HG03135 (cell line): ENCODE results near the gene COX17.

Experiments
- ATAC-seq: cut with Tn5 transposase; IDR thresholded peaks from one replicate; pipeline ENCODE4 v1.9.1; 2021; ENCODE audit warnings: mild to moderate bottlenecking, moderate library complexity; ENCODE audit not compliant: unreplicated experiment

COX17 gene

DNA sequence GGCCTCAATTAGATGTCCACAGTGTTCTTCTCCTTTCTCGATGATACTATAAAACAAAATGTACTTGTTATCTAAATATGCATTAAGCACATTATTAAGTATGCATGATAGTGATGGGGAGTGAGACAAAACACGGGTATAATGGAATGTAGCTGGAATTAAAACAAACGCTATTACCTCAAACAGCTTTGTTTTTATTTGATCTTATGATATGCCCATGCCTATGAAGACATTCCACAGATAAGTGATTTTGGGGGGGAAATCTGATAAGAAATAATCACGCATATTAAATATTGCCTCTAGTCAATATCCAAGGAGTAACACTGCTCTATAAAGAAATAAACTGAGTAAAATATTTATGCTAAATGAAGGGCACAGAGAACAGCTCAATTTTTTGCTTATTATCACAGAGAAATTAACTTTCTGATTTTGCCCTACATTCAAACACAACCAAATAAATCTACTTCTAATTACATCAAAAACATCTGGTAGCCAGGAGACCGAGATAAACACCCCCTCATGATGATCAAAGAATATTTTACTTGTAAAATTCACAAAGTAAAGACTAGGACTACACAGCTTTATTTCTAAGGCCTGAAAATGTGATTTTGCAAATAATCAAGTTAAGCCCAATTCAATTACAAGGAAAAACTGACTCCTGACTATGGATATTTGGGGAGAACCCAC lies 1.9 kb downstream of the COX17 start:
- no peak for ATAC-seq

DNA sequence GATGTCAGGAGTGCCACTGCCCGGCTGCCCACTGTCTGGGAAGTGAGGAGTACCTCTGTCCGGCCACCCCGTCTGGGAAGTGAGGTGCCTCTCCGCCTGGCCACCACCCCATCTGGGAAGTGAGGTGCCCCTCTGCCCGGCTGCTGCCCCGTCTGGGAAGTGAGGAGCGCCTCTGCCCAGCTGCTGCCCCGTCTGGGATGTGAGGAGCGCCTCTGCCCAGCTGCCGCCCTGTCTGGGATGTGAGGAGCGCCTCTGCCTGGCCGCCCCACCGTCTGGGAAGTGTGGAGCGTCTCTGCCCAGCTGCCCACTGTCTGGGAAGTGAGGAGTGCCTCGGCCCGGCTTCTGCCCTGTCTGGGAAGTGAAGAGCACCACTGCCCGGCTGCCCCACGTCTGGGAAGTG lies 3.3 kb downstream of the COX17 start:
- no peak for ATAC-seq

DNA sequence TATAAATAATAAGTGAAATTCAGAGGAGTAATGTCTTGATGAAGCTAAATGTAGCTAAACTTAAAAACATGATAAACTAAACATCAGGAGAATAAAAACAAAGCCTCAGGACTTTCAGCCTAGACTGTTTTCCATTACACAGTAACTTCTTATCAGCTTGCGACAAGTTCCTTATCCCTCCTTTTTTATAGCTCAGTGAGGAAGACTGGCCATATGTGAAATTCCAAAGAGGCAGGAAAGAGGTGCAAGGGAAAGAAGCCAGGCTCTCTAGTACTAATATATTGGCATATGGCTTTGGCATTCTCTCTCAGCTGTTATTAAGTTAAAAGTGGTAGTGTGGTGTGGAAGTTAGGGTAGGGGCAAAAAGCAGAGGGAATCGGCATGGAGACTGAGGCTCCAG lies 4.4 kb downstream of the COX17 start:
- ATAC-seq: no peak

DNA sequence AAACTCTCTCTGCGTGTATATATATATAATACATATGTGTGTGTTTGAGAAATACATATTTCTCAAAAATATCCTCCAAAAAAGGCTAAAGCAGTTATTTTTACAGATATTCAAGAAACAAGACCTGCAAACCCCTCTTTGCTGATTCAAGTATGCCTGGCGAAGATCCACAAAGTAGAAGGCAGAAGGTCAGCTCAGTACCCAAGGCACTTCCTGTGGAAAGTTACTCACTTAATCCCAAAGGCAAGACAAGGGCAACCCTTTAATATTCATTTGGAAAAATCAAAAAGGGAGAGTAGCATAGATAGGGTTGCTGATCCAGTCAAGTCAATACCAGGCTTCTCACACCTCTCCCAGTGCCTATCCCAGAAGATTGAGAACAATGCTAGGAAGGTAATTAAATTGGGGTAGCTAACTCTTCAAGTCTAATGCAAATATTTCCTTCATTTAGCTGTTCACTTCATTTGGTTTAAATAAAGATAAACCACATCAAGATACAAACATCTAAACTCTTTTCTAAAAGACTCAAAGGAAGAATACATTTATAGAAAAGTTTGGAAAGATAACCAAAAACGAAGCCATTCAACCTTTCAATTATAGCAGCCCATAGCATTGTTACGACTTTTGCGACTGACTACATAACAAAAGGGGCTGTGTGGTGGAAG lies 7.2 kb downstream of the COX17 start:
- ATAC-seq: no peak

DNA sequence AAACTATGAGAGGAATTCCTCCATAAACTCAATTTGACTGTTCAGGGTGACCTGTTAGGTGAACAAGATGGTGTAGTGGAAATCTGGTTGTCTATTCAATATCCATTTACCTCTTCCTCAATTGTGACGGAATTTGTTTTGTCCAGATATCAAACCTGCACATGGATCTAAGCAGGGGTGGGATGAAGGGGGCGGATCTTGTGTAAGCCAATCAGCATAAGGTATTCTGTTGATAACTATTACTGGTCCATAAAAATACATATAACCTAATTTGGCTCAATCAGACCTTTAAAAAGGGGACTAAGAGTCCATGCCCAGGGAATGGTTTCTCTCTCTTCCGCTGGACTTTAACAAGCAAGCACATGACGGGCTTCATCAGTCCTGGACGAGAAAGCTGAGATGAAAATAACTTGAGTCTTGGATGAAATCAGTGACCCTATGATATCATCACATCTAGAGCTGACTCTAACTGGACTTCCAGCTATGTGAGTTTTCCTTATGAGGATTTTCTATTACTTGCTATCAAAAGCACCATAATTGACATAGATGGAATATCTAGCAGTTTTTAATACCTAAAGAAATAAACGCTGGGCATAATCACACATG lies 11.1 kb downstream of the COX17 start:
- ATAC-seq: no peak

DNA sequence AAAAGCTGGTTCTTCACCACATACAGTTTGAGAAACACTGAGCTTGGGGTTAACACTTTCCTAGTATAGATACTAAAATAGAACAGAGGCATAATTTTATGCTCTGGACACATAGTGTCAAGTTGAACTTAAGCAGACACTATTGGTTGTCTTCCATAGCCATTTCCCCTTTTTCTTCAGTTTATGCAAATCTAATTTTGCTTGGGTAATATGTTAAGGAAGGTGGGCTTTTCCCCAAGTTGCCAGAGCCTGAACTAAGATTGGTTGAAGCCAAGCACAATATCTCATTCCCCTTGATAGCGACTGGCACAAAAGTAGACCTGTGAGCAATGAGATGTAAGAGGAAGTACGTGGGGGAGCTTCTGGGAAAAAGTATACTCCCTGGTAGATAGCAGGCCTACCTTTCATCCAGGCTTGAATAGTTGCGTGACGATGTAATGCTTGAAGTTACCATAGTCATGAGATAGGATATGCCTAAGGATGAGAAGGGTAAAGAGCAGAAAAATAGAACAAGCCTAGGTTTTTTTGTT lies 12.3 kb downstream of the COX17 start:
- ATAC-seq: no peak

DNA sequence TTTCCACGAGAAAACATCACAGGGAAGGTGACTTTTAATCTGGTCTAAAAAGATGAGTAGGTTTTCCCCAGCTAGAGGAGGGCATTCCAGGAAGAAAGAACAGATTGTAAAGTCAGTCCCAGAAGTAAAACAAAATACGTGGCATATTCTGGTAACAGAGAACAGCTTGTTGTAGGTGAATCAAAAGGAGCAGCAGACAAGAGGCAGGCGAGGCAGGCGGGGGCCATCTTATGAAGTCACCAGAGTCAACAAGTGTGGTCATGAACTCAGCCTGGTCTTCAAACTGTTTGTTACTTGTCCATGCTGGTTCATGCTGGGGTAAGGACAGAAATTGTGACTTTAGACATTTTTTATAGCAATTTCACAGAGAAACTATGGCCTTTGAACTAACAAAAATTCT lies 12.8 kb downstream of the COX17 start:
- no peak for ATAC-seq

DNA sequence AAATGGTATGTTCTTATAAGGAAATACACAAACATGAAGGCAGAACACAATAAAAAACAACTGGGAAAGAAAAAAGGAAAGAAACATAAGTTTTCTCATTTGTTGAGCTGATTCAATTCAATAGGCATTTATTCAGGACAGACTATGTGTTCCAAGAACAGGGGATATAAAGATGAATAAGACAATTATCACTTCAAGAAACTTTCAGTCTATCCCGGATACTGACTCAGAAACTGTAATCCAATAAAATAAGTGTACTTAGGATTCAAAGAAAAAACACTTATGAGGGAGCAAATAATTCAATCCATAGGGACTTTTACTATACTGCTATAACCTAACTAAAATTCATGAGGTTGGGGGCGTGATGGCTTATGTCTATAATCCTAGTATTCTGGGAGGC lies 13.3 kb downstream of the COX17 start:
- ATAC-seq: no peak

DNA sequence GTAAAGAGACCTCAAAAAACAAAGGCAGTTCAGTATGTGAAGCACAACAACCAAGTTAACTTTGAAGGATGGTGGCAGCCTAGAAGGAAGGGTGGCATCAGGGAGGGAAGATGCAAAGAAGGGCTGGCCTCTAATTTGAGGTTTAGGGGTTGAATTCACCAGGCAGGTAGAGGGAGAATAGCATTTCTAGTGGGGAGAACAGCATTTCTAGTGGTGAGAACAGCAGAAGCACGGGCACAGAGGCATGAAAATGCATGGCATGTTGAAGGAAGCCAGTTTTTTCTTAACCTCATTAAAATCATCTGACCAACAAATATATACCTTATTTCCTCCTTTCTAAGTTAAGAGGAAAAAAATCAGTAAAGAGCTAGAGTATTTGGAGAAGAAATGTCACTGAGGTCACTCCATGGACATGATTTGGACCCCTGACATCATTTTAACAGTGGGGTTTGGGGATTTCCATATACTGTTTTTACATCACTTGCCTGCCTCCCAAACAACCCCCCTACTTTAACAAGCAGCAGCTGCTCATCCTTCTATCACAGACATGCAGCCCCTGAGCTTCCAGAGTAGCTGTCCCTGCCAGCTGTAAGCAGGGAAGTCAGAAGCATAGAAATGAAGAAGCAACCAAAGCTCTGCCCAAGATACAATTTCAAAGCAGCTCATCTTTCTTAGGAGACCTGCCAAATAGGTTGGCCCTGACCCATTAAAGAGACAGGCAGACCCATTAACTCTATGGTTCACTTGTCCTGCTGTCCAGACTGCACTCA lies 14.4 kb downstream of the COX17 start:
- ATAC-seq: no peak

DNA sequence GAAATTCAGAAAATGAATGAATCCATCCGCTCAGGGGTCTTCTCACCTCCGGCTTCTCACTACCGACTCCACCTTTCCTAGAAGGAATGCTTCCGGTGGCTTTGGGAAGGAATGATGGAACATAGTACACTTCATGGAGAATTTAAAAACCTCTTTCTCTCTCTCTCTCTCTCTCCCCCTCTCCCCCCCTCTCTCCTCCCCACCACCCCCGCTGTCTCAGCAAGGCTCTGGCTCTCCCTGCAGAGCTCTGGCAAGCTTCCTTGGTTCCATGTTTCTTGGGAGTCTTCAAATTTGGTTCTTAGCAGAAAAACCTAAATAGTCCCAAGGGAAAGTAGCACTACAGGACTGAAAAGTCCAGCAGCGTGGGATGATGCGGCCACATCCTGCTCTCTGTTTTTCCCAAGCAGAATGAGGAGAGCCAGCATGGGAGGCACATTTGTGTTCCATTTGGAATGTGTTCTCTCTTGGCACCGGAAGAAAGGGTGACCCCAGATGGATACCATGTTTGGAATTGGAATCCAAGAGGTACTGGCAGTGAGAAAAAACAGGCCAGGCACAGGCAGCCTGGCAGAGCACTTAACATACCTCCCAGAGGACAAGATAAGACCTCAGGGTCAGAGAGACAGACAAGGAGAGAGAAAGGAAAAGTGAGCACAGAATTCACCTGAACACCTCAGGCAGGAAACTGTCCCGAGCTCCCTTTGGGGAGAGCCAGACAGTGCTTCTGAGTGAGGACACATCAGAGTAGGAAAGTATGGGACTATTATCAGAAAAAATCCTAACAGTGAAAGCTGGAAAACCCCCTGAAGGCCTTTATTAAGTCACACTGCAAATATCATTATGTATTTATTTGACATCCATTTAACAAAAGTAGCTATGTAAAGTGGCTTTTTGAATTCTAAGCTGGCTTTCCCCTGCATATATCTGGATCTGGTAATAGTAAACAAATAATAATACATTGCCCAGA lies 16.4 kb downstream of the COX17 start, which contains the start of gene POPDC2:
TSS of gene POPDC2 (minus strand) at position 116 of the 967 bp plus-strand sequence. CDS start 166 bp downstream, outside the sequence.
- no peak for ATAC-seq

DNA sequence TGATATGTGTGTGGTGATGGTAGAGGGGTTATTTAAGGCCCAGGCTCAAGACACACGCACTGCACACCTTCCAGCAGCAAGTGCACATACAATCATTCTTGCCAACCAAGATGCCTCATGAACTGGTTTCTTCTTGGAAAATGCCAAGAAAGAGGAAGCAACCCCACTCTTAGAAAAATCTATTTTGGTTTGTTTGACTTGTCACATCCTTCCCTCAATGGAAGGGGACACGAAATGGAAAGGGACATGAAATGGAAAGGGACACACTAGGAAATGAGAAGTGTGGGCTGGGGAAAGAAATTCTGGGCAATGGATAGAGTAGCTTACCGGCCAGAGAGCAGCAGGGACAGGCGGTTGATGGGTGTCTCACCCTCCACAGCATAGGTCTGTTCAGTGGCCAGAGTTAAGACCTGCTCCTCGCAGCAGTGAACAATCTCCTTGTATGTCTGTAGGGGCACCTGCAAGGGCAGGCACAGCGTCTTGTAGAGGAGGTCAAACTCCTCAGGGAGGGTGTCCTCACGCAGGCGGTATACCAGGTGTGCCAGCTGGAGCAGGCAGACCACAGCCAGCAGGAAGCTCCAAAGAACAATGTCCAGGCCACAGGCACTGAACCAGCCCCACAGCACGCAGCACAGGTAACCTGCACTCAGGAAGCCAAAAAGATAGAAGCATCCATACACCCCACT lies 17.5 kb downstream of the COX17 start:
- ATAC-seq: no peak

DNA sequence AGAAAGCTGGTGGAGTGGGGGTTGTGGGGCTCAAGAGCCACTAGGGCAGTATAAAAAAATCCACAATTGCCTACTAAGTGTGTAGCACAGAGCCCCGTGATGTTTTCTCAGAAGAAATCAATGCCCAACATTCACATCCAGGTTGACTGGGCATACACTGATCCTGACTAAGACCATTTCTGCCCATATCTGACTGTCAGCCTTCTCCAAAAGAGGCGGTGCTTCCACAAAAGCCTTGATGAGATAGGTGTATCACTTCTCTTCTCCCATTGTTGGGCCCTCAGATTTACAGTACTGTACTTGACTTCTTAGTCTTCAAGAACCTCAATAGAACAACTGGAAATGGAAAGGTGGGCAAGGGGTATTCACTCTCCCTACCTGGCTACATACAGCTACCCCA lies 18.2 kb downstream of the COX17 start:
- no peak for ATAC-seq

DNA sequence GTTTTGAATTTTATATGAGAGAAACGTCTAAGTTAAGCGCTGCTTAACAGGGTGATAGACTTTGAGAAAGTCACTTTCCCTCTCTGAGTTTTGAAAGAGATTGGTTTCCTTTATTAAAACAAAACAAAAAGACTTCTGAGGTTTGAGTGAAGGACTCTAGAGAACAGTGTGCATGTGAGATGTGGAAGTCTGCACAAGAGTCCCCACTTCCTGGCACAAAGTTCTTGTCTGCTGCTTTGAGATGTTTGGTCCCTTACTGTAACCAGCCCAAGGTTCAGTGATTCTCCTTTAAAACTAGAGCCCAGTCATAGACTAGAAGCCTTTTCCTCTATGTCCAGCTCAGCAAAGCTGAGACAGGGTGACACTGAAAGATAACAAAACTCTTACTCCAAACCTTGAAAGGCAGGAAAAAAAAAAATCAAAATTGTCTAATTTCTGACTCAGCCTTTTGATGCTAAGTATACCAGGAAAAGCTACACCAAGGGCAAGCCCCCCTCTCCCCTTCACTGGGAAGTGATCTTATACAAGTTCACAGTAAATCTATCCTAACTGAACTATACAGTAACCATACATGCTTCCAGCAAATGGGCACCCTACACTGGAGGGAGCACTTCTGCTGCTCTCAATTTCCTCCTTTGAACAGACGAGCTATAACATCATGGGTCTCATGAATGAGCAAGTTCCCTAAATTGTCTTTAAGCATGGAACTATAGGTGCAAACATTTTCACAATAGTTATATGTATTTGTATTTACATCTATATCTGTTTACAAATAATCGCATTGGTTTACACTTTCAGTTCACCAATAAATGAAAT lies 19.1 kb downstream of the COX17 start:
- no peak for ATAC-seq

DNA sequence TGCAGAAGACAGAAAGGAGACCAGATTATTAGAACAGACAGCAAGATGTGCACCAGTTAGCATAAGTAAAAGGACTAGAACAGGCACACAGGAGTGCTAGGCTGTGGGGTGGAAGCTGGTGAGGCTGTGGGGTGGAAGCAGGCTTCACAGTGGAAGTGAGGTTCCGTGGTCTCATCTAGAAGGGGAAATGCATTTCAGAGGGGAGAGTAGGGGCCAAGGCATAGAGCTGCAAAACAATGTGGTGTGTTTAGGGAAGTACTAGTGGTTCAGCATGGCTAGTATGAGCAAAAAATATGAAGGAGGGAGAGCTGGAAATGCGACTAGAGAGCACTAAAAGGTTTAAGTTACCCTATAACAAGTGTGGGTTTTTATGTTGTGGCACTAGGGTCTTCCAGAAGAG lies 23.3 kb downstream of the COX17 start:
- no peak for ATAC-seq

DNA sequence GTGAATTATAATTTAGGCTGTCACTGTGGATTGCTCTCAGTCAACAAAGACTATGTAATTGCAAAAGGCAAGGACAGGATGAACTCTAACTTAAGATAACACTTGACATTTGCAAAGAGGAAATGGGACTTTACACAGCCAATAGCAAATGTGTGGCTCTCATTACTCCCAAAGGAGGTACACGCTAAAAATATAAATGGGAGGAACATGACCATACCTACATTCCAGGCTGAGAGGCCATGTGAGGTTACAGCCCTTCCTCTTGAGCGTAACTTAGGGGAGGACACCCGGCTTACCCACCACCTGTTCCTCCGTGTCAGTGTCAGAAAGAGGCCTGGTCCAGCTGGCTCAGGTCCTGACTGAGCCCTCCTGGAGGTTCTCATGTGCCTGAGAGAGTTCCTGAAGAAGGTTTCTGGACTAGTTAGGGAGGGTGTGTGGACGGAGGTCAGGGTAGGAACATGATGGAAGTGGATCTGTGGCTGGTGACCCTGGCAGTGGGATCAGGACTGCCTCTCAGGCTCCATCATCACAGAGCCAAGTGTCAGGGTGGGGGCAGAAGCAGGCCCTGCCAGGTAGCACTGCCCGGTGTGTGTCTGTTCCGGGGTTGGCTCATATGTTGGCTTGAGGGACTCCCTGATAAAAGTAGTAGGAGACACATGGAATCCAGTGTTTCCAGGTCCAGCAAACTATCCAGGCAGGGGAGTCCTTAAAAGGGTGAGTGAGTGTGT lies 24.7 kb downstream of the COX17 start:
- ATAC-seq: no peak

DNA sequence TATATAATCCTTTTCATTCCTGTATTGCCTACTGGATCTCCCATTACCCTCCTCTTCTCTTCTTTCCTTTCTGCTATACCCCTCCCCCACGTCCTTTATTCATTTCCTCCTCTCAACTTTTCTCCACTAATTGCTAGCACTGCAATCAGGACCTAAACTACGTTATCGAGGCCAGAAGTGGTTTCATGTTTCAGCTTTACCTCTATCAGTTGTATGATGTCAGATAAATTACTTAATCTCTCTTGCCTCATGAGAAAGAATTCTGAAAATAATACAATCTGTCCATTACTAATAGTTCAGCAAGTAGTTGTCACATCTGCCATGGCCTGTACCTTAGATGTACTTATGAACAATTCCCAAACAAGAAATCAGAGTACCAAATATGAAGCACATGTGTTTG lies 27.4 kb downstream of the COX17 start:
- ATAC-seq: no peak

DNA sequence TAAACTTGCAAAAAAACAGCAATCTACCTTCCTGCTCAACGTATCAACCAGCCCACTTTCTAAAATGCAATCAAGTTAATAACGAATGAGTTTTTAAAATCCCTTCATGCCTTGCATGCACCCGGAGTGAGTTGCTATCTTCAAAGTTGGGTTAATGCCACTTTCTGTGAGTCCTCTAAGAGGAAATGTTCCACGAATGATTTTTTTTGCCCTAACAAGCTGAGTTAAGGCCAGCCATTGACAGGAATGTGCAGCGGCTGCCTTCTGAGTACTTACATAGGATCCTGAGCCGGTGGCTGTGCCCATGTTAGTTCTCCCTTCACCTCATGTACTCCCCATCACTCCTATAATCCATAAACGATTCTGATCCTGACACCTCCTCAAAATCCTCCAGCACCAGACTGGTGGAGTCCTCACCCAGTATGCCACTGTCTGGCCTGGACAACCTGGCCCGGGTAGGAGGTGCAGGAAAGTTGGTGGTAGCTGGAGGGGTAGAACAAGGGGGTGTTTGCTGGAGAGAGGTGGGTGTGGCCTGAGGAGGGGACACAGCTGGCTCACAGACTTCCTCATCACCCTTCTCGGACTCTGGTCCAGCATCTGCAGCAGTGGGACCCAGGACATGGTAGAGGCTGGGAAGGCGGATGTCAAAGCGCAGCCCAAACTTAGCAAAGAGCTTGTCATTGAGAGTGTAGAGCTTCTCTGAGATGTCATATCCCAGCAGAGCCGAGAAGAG lies 29.2 kb downstream of the COX17 start:
- no peak for ATAC-seq
